Choroid plexus epithelial cell (primary cell): ENCODE measurements around the gene MYO1A.

Experiments
- DNase-seq: peaks from one replicate; pipeline ENCODE4 v3.0.0-alpha.2; 2010; ENCODE audit warnings: low read depth
- H3K4me3 ChIP-seq: 2 replicates; pipeline ENCODE4 v1.5.1; 2011; ENCODE audit warnings: low read depth, mild to moderate bottlenecking, control low read depth, low read length, moderate library complexity
- CTCF ChIP-seq: conservative IDR thresholded peaks from 2 replicates; pipeline ENCODE4 v1.5.1; 2011; ENCODE audit warnings: low read depth, mild to moderate bottlenecking, control low read depth, inconsistent platforms, low read length, moderate library complexity

The MYO1A gene

GRCh38 chr12:57044889-57045288 is 5.0 kb downstream of the MYO1A start:
- no peak for TF ChIP-seq CTCF
- no peak for DNase-seq
- no peak overlapping the region for H3K4me3 ChIP-seq

- TF ChIP-seq CTCF = no peak
- DNase-seq = no peak
Measured at GRCh38 chr12:57044468-57044867, 5.5 kb downstream of the MYO1A start.

DNA sequence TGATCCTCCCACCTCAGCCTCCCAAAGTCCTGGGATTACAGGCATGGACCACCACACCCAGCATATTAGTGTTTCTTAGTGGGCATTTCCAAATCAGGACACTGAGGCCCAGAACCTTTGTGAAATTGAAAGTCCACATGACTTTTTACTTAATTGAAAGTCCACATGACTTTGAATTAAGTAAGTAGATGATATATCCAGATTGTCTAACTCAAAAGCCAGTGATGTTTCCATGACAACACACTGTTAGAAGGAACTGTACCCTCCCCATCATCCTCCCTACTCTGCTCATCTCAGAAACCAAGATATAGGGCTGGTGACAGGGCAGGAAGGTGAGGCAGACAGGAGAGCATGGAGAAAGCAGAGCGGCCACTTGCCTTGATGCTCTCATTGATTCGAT is 7.2 kb downstream of the MYO1A start:
- no peak for TF ChIP-seq CTCF
- no peak for DNase-seq
- no peak overlapping the region for H3K4me3 ChIP-seq

More at GRCh38 chr12:57044468-57044867, 5.5 kb downstream of the MYO1A start:
- H3K4me3 ChIP-seq = no peak overlapping the region

DNA sequence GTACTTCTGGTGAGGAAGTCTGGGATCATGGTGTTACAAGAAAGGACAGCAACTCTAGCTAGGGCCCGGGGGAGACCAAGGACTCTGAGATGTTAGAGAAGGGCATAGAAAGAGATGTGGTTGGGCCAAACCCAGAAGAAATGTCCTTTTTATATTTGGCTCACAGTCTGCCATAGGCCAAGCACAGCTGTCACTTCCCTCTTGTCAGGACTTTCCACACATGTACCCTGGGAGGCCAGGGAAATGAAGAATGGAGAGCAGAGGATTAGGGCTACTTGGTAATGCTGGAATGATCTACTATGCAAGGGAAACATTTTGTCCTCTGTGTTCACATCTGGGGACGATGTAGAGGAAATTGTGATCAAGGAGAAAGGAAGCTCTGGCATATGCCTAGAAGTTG is 9.2 kb downstream of the MYO1A start:
- H3K4me3 ChIP-seq = no peak overlapping the region
- DNase-seq = no peak
- TF ChIP-seq CTCF = no peak

- no peak overlapping the region for H3K4me3 ChIP-seq
- no peak for TF ChIP-seq CTCF
- DNase-seq = no peak
Measured at GRCh38 chr12:57040211-57040610, 9.7 kb downstream of the MYO1A start.

- DNase-seq = no peak
- H3K4me3 ChIP-seq = no peak overlapping the region
- no peak for TF ChIP-seq CTCF
Measured at GRCh38 chr12:57039016-57039798, 10.7 kb downstream of the MYO1A start.

DNA sequence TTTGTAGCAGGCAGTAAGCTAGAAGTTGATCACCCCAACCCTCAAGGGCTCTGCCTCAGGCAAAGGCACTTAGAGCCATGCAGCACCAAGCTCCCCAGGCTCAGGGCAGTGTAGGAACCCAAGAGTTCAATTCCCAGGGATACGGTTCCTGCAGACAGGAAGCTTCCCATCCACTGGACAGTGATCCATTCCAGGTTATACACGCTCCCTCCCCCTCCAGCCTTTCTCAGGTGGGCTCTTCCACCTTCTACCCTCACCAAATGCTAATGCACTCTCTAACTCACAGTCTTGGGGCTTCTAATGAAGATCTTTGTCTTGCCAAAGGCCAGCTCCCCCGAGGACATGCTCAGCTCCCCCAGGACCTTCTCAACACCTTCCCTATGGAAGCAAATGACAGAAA is 12.7 kb downstream of the MYO1A start:
- no peak for DNase-seq
- TF ChIP-seq CTCF = no peak
- H3K4me3 ChIP-seq = no peak overlapping the region
